Measurements from ENCODE around the gene SUSD4.

The SUSD4 gene

DNA sequence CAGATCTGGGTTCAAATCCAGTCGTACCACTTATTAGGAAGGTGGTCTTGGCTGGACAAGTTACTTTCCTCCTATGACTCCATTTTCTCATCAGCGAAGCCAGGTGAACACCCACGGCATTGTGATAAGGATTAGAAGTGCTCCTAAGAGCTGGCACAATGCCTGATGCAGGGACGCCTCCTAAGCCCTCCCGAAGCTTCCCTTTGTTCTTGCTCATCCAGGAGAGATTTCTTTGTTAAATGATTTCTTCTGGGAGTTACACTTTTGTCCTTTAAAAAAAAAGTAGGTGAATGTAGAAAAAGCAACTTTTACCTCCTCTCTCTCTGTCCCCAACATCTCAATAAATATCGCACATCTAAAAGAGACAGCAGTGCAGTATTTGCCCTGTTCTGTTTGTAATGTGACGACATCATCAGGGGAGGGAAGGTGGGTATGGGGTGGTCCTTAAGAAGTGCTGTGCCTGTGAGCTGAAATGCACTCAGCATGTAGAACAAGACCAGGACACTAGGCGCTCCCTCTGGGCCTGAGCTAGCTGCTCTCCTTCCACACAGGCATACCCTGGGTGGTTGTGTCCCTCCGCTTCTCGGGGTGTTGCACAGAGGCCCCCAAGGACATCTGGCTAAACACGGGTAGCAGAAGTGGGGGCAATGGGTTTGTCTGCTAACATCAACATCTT is 43.9 kb downstream of the SUSD4 start:
- intact Hi-C loops (cut with DNase I; ENCODE audit: low total_unique reads): no loop called here
- H3K4me1 ChIP-seq: no peaks in the 10 kb centered on the region
- no peak for DNase-seq
- H3K4me3 ChIP-seq: no peak overlapping the region
- no peak overlapping the region for H3K27ac ChIP-seq
- H3K27me3 ChIP-seq: no peaks in the 10 kb centered on the region
- no peaks in the 10 kb centered on the region for H3K9me3 ChIP-seq
- no peaks in the 10 kb centered on the region for H3K36me3 ChIP-seq
- TF ChIP-seq, protein P1, sequence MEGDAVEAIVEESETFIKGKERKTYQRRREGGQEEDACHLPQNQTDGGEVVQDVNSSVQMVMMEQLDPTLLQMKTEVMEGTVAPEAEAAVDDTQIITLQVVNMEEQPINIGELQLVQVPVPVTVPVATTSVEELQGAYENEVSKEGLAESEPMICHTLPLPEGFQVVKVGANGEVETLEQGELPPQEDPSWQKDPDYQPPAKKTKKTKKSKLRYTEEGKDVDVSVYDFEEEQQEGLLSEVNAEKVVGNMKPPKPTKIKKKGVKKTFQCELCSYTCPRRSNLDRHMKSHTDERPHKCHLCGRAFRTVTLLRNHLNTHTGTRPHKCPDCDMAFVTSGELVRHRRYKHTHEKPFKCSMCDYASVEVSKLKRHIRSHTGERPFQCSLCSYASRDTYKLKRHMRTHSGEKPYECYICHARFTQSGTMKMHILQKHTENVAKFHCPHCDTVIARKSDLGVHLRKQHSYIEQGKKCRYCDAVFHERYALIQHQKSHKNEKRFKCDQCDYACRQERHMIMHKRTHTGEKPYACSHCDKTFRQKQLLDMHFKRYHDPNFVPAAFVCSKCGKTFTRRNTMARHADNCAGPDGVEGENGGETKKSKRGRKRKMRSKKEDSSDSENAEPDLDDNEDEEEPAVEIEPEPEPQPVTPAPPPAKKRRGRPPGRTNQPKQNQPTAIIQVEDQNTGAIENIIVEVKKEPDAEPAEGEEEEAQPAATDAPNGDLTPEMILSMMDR (IDR thresholded peaks at IDR 0.05): no peak

DNA sequence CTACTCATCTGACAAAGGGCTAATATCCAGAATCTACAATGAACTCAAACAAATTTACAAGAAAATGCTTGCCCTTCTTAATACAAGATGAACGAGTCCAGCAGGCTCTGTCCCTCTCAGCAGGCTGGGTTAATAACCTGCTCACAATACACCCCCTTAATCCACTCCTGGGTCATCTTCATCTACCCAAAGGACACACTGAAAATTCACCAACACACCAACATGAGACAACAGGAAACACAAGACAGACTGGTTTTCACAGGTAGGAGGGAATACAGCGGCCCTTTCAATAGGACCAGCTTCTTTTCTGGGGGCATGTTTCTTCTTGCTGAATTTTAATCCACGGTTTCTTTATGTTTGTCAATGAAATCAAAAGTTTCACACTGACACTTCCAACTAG is 44.6 kb downstream of the SUSD4 start:
- Histone ChIP-seq H3K4me1 (no peaks in the 10 kb centered on the region), H3K9me3 (no peaks in the 10 kb centered on the region), H3K27me3 (no peaks in the 10 kb centered on the region), H3K4me3 (no peak overlapping the region), H3K27ac (no peak overlapping the region), H3K36me3 (no peaks in the 10 kb centered on the region)
- no peak for DNase-seq
- TF ChIP-seq, protein P1 (IDR thresholded peaks at IDR 0.05): no peak
- intact Hi-C loops (cut with DNase I; ENCODE audit: low total_unique reads): no loop called here

DNA sequence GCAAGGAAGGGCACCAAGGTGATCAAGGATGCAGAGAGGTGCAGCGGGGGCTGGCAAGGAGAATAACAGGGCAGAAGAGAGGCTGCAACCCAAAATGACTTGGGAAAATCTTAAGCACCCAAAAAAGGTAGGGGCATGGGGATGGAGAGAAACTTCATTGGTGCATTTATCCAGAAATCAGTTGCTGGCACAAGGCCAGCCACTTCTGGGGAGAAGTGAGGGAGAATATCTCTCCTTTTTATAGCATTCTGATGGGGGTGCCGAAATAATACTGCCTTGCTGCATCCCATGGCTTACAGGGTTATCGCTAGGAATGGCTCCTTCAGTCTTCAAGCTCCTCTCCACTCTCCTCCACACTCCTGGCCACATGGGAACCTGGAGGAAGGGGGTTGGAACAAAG is 47.9 kb downstream of the SUSD4 start:
- Histone ChIP-seq H3K4me3 (no peak overlapping the region), H3K36me3 (no peaks in the 10 kb centered on the region), H3K27me3 (no peaks in the 10 kb centered on the region), H3K4me1 (no peaks in the 10 kb centered on the region), H3K27ac (no peak overlapping the region), H3K9me3 (no peaks in the 10 kb centered on the region)
- intact Hi-C loops (cut with DNase I; ENCODE audit: low total_unique reads): no loop called here
- DNase-seq: no peak
- TF ChIP-seq, protein P1 (IDR thresholded peaks at IDR 0.05): no peak

DNA sequence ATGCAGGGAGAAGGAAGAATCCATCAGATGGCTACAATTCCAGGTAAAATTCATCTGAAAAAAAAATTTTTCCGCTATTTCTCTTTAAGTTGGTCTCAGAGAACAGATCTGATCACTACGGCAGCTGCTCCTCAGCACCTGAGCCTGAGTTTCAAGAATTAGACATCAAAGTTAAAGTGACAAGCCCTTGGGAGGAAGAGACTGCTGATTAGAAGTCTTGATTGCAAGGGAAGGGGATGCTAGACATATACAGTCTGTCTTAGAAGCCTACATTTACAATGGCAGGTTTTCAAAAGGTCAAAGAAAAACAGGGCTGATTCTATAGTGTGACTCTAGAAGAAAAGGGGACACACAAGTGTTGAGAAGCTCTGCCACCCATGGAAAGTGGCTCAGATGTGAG is 48.3 kb downstream of the SUSD4 start:
- Histone ChIP-seq H3K36me3 (no peaks in the 10 kb centered on the region), H3K4me3 (no peak overlapping the region), H3K4me1 (no peaks in the 10 kb centered on the region), H3K9me3 (no peaks in the 10 kb centered on the region), H3K27ac (no peak overlapping the region), H3K27me3 (no peaks in the 10 kb centered on the region)
- intact Hi-C loops (cut with DNase I; ENCODE audit: low total_unique reads): no loop called here
- TF ChIP-seq, protein P1 (IDR thresholded peaks at IDR 0.05): no peak
- no peak for DNase-seq

DNA sequence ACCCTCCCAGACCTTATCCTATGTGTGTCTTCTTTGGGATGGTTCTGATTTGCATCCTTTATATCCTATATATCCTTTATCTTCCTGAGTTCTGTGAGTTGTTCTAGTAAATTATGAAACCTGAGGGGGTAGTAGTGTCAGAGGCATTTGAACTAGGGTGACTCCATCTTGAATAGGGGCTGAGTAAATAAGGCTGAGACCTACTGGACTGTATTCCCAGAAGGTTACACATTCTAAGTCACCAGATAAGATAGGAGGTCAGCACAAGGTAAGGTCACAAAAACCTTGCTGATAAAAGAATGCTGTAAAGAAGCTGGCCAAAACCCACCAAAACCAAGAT is 50.6 kb downstream of the SUSD4 start:
- TF ChIP-seq, protein P1 (IDR thresholded peaks at IDR 0.05): no peak
- H3K4me3 ChIP-seq: no peak overlapping the region

More for the DNA sequence above, 50.6 kb downstream of the SUSD4 start:
- intact Hi-C loops (cut with DNase I; ENCODE audit: low total_unique reads): no loop called here
- Histone ChIP-seq H3K27me3 (no peaks in the 10 kb centered on the region), H3K4me1 (no peaks in the 10 kb centered on the region), H3K27ac (no peak overlapping the region), H3K9me3 (no peaks in the 10 kb centered on the region), H3K36me3 (no peaks in the 10 kb centered on the region)
- DNase-seq: no peak
